Upper lobe of left lung (tissue), 4 donors: ENCODE results near the gene SATB2.

Experiments used
- POLR2A ChIP-seq, 4 donors: fragments of 450-650 bp; IDR thresholded peaks; one replicate each; pipeline ENCODE4 v1.5.1; 2016 to 2017; ENCODE audit warnings: antibody characterized with exemption in 4 of 4, mild to moderate bottlenecking in 2 of 4
- POLR2AphosphoS5 ChIP-seq, 2 donors: sonication (generic); formaldehyde crosslinking; IDR thresholded peaks; one replicate each; pipeline ENCODE4 v1.5.1; 2017; ENCODE audit warnings: antibody characterized with exemption in 2 of 2
- TF ChIP-seq, protein P1 (sequence below), 6 experiments: fragments of 450-650 bp in 4 of 6; fragments of 200-600 bp in 2 of 6; sonication (generic) in 2 of 6; IDR thresholded peaks; one replicate each; pipeline ENCODE4 v1.5.1; 2016 to 2019; ENCODE audit warnings: antibody characterized with exemption in 6 of 6

- TF ChIP-seq, protein P1, sequence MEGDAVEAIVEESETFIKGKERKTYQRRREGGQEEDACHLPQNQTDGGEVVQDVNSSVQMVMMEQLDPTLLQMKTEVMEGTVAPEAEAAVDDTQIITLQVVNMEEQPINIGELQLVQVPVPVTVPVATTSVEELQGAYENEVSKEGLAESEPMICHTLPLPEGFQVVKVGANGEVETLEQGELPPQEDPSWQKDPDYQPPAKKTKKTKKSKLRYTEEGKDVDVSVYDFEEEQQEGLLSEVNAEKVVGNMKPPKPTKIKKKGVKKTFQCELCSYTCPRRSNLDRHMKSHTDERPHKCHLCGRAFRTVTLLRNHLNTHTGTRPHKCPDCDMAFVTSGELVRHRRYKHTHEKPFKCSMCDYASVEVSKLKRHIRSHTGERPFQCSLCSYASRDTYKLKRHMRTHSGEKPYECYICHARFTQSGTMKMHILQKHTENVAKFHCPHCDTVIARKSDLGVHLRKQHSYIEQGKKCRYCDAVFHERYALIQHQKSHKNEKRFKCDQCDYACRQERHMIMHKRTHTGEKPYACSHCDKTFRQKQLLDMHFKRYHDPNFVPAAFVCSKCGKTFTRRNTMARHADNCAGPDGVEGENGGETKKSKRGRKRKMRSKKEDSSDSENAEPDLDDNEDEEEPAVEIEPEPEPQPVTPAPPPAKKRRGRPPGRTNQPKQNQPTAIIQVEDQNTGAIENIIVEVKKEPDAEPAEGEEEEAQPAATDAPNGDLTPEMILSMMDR (IDR thresholded peaks at IDR 0.05): no peak
- TF ChIP-seq POLR2AphosphoS5 (IDR thresholded peaks at IDR 0.05) (no peak), POLR2A (IDR thresholded peaks at IDR 0.05) (no peak)
These were observed 11.1 kb upstream of the SATB2 start for GRCh38 chr2:199468561-199469513.
